ENCODE results near the gene HTR1B.

Gene HTR1B

DNA sequence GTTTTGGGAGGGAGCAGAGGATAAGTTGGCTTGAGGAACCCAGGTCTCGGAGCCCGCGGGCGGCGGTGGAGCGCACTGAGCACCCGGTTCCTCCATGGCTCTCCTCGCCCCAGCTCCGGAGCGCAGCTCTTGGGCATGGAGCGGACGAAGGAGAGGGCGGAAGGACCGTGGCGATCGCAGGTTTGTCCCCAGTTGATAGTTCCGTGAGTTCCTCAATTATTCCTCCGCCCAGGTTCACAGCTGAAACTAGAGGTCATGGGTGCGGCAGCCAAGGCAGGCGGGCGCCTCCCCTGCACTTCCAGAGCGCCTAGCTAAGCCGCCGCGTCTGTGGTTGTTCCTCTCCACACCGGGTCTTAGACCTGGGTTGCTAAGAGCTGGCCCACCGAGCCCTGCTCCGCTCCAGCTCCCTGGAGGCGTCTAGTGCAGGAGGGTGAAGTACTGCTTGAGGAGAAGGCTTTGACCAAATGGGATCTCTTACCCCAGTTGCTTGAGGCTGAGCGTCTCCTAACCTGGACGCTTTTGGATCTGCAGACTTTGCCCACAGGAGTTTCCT lies at the start of gene HTR1B:
Gene HTR1B, minus strand, starts transcription at position 184 of the 553 bp plus-strand sequence. Its CDS starts 88 bp downstream, at position 96.
- no peak for DNase-seq (ENCODE audit: low read depth)

DNA sequence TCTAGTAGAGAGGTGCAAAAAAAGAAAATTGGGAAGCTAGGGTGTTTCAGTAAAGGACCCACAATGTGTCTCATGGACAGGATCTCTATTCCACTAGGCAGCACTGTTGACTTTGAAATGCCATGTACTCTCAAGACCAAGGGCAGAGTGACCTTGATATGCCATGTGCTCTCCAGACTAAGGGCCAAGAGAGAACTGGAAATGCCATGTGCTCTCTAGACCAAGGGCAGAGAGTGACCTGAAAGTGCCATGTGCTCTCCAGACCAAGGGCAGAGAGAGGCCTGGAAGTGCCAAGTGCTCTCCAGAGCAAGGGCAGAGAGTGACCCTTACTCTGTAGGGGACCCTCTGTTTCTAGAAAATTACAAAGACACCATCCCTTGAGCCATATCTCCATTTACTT lies 49.3 kb upstream of the HTR1B start:
- no peak for DNase-seq (ENCODE audit: low read depth)

DNA sequence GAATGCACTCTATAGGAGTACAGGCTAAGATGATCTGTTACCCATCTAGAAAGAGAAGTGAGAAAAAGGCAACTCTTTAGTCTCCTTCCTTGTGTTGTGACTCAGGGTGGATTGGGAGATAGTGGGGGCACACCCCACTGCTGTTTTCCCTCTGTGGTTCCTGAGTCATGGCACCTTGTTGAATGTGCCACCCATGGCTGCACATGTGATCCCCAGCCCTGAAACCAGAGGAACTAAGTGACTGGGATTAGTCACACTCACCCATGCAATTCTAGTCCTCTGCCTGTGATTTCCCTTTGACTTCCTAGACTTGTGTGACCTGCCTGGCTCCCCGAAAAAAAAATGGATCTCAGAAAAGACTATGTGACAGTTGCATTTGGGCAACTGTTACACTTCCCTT lies 48.6 kb upstream of the HTR1B start:
- DNase-seq (ENCODE audit: low read depth) = no peak

GRCh38 chr6:77502981-77503380 lies 39.7 kb upstream of the HTR1B start:
- DNase-seq (ENCODE audit: low read depth) = no peak

GRCh38 chr6:77492530-77492929 lies 29.2 kb upstream of the HTR1B start:
- no peak for DNase-seq (ENCODE audit: low read depth)

DNA sequence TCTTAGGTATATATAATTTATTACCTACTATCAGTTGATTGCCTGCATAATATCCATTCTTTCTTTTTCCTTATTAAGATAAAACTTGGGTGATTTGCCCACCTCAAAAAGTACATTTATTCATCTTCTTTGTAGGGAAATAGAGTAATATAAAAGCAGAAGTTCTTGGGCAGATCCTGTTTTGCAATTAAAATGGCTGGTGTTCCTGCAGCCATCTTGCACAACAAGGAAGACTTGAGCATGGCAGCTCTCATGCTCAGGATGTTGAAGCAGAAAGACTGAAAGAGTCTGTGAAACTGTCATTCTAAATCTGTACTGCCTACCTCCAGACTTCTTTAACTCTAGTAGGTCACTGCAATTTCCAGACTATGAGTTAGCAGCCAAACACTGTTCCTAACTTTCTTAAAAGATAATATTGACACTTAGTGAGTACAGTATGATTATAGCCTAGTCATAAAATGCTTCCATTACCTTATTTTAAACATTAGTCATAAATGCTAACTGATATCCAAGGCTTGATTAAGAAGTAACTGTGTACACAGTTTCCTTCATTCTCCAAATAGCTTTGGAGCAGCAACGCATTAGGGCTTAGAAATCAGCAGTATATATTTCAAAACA lies 24.6 kb upstream of the HTR1B start:
- DNase-seq (ENCODE audit: low read depth) = no peak

GRCh38 chr6:77482981-77483380 lies 19.7 kb upstream of the HTR1B start:
- DNase-seq (ENCODE audit: low read depth) = no peak

DNA sequence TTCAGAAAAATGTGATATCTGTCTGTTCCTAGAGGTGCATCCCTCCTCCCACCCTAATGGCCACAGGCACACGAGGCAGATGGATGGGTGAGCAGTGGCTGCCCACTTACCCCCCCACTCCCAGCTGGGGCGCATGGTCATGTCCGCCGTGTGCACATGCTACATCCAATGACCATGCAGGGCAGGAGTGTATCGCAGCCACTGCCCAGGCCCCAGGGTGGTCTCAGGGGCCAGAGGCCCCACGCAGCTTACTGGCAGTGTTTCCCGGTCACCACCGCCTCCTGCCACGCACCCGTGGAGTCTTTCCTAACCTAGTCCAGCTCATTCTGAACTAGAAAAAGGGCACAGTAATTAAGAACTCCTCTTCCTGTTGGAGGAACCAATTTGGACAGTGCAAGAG lies 11.7 kb upstream of the HTR1B start:
- DNase-seq (ENCODE audit: low read depth) = no peak

DNA sequence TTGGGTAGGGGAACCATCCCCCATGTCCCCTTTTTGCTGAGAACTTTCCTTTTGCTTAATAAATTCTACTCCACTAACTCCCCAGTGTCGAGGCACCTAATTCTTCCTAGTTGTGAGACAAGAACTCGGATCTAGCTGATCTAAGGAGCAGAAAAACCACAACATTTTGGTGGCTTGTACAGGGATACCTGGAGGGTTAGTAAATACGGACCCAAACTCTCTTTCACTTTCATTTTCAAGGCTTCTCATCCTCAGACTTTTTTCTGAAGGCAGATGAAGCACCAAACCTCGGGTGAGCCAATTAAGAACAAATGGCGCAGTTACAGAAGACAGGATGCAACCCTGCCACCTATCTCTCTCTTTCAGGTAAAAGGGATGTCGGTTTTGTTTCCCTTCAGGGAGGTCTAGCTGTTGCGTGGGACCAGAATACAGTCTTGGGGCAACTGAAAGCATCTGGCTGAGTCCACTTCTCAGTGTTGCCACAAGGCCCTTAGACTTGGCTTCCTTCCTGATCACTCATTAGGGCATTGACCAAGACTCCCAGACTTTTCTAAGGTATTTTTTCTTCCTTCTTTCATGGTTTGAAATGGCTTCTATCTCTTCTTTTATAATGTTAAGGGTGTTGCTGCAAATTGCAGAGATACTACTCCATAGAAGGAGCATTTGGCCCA lies 11.1 kb upstream of the HTR1B start:
- no peak for DNase-seq (ENCODE audit: low read depth)

DNA sequence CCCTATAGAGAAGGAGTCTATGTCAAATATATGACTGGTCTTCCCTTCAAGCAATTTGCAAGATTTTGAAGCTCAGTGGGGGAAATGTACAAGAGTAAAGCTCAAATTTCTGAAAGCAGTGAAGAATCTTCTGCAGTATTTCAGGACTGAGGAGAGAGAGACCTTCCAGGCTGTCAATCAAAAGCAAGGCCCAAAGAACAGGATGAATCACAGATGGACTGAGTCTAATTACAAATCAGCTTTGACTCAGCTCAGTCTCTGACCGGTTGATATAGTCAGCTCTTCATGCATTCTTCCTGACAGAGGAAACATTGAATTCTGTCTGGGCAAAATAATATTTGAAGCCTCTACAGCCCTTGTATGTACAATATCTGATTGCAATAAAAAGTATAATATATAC lies 7.7 kb upstream of the HTR1B start:
- DNase-seq (ENCODE audit: low read depth) = no peak

DNA sequence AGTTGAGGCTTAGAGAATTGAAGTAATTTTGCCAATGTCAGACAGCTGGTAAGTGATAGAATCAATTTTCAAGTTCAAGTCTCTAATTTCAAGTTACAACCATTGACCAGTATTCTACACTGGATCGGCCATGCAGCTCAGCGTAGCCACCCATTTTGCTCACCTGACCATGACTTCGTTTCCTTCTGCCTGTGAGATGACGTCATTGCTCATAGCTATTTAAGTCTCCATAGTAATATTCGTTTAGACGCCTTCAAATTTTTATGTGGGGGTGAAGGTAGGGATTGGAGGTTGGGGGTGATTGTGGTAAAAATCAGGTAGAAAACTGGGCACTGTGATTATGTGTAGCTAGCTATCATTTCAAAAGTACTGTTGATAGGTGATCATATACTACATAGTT lies 5.6 kb upstream of the HTR1B start:
- DNase-seq (ENCODE audit: low read depth) = no peak

DNA sequence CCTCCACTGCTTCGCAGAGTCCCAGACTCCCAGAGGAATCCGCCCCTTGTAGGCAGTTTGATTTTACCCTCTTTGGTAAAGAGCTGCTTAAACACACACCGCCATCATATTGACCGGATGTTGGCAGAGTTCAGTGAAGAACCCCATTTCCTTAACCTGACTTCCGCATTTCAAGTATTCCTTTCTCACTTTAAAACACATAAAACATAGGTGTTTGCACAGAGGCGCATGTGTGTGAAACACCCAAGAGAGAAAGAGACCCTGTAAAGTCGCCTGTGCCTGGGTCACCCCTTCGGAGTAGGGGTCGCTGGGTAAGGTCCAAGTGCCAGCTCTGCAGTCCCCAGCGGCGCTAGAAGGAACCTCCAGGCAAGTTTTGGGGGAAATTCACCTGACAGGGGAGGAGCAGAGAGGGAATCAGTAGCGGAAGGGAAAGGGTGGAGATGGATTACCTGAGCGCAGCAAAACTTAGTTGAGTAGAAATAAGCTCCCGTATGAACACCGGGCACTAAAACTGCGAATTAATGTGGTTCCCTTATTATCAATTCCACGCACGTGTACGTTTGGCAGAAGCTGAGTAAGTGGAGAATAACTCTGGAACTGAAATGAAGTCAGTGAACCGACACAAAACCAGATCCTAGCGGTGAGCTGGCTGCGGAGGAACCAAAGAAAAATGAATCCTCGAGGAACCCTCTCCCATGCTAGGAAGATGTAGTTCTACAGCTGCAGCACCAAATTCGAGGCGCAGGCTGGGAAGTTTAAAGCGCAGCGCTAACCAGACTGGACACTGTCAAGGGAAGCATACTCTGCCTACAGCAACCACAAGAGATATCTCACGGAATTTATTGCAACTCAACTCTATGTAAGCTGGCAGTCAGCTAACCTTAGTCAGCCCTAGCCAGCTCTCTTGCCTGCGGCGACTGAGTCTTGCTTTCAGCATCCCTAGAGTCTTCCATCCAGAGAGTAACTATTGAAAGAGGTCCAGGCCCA lies 3.5 kb upstream of the HTR1B start:
- no peak for DNase-seq (ENCODE audit: low read depth)

- no peak for DNase-seq (ENCODE audit: low read depth)
These were observed 2.8 kb upstream of the HTR1B start for GRCh38 chr6:77466055-77466450.

GRCh38 chr6:77464495-77464867 lies 1.2 kb upstream of the HTR1B start:
- no peak for DNase-seq (ENCODE audit: low read depth)

GRCh38 chr6:77463861-77464494 lies 687 bp upstream of the HTR1B start:
- no peak for DNase-seq (ENCODE audit: low read depth)

- DNase-seq (ENCODE audit: low read depth) = no peak
These were observed 658 bp downstream of the HTR1B start for GRCh38 chr6:77462359-77463307.

- DNase-seq (ENCODE audit: low read depth) = no peak
These were observed 1.5 kb downstream of the HTR1B start for GRCh38 chr6:77461796-77462195.

GRCh38 chr6:77458421-77458820 lies 4.9 kb downstream of the HTR1B start:
- DNase-seq (ENCODE audit: low read depth) = no peak

- DNase-seq (ENCODE audit: low read depth) = no peak
These were observed 5.5 kb downstream of the HTR1B start for GRCh38 chr6:77457720-77458349.

DNA sequence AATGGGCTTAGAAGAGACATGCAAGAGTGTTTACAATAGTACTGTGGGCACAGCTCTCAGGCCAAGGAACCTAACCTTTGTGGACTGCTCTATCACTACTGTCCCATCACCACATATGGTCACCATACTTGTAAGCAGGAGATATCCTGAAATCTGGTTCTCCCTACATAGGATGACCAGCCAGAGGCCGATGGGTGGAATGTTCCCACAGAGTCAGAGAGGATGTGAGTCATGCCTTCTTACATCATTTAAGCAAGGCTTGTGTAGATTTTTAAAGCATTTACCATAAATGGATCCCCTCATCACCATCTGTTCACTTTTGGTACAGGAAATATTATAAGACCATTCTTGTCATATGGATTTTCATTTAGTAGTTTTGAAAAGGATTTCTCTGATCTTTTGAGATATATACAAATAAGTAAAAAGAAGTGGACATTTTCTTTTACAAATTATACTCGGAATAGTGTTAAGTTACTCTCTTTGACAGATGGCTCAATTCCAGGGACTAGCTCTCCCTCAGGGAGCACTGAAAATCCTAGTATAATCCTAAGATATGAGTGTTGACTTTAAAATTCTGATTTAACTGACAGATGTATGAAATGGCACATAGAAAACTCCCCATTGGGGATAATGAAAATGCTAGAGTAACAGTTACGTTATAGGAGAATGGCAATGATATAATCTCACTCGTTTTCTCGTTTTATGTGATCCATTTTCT lies 6.6 kb downstream of the HTR1B start:
- DNase-seq (ENCODE audit: low read depth) = no peak
